HG03432 (cell line): ENCODE results near the gene LMTK3.
"Not testable (repeated sequence)": the region's sequence is repeated elsewhere in the genome, so short reads cannot be mapped to it uniquely, and the experiment has no call there.

Experiments
- ATAC-seq: cut with Tn5 transposase; IDR thresholded peaks from one replicate; pipeline ENCODE4 v1.9.1; 2021; ENCODE audit warnings: mild to moderate bottlenecking, moderate library complexity; ENCODE audit not compliant: unreplicated experiment

Gene LMTK3

GRCh38 chr19:48539503-48540096 lies 28.0 kb upstream of the LMTK3 start:
- no peak for ATAC-seq

DNA sequence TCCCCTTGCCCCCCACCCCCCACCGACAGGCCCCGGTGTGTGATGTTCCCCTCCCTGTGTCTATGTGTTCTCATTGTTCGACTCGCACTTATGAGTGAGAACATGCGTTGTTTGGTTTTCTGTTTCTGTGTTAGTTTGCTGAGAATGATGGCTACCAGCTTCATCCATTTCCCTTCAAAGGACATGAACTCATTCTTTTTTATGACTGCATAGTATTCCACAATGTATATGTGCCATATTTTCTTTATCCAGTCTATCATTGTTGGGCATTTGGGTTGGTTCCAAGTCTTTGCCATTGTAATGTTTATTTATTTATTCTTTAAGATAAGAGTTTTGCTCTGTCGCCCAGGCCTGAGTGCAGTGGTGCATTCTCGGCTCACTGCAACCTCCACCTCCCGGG lies 26.4 kb upstream of the LMTK3 start:
- ATAC-seq = not testable (repeated sequence)

DNA sequence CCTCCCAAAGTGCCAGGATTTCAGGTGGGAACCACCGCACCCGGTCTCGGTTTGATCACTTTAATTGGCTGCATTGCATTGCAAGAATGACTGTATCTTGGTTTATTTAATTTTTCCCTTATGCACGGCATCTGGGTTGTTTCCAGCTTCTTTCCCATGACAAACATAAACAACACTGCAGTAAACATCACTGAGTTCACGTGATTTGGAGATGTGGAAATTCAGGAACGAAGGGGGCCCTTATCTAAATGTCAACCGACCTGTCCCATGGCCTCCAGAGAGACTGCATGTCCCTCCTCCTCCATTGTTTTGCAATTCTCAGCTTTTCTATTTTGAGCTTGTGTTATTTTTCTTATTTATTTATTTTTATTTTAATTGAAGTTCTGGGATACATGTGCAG lies 25.9 kb upstream of the LMTK3 start:
- ATAC-seq = no peak

DNA sequence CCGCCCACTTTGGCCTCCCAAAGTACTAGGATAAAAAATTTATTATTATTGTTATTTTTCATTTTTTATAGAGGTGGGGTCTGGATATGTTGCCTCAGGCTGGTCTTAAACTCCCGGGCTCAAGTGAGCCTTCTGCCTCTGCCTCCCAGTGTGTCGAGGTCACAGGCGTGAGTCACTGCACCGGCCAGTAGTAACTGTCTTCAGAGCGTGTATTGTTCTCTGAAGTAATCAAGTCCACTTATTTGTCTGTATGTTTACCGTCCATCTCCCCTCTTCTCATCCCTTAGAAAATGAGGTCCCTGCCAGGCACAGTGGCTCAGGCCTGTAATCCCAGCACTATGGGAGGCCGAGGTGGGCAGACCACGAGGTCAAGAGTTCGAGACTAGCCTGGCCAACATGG lies 22.1 kb upstream of the LMTK3 start:
- no peak for ATAC-seq

DNA sequence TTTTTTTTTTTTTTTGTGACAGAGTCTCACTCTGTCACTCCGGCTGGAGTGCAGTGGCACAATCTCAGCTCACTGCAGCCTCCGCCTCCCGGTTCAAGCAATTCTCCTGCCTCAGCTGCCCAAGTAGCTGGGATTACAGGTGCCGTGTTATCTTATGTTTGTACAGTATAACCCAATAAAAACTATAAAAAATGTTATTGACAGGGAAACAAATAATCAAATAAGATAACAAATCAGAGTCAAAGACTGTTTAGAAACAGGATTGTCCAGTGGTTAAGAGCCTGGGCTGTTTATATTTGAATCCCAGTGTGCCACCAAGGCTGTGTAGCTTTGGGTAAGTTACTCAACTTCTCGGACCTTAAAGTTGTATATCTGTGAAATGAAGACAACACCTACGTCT lies 19.1 kb upstream of the LMTK3 start:
- ATAC-seq = no peak

- ATAC-seq = no peak
These were observed 18.6 kb upstream of the LMTK3 start for GRCh38 chr19:48530066-48530720.

DNA sequence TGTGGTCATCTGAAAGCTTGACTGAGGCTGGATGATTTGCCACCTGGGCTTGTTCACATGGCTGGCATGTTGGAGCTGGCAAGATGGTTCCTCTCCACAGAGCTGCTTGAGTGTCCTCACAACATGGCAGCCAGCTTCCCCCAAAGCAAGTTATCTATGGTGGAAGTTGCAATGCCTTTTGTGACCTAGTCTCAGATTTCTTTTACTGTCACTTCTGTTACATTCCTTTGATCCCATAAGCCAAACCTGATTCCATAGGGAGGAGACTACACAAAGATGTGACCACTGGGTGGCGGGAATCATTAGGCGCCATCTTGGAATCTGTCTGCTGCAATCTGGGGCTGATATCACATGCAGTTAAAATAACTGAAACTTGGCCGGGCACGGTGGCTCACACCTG lies 17.5 kb upstream of the LMTK3 start:
- no peak for ATAC-seq

DNA sequence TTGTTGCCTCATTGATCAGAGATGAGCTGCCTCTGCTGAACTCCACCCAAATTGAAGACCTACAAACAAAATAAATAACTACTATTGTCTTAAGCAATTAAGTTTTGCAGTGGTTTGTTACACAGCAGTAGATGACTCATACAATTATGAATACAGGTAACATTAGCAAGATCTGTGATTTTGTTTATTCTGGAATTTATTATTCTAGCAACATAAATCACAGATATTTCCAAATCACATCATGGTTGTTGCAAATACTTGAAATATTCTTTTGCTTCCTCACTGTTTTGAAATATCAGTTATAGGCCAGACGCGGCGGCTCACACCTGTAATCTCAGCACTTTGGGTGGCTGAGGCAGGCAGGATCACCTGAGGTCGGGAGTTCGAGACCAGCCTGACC lies 13.1 kb upstream of the LMTK3 start:
- ATAC-seq = no peak

DNA sequence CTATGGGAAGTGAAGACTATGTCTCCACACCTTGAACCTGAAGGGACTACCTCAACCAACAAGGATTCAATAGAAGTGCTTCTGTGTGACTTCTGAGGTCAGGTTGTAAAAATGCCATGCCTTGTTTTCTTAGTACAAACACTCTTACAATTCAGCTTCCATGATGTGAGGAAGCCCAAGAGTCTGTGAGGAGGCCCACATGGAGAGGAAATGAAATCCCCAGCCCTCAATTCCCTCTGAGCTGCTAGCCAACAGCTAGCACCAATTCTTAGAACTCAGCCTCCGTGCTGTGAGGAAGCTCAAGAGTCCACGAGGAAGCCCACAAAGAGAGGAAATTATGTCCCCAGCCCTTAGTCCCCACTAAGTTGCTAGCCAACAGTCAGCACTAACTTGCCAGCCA lies 12.6 kb upstream of the LMTK3 start:
- no peak for ATAC-seq

- no peak for ATAC-seq
These were observed 8.5 kb upstream of the LMTK3 start for GRCh38 chr19:48520134-48520533.

GRCh38 chr19:48519426-48519825 lies 7.8 kb upstream of the LMTK3 start:
- ATAC-seq = not testable (repeated sequence)

DNA sequence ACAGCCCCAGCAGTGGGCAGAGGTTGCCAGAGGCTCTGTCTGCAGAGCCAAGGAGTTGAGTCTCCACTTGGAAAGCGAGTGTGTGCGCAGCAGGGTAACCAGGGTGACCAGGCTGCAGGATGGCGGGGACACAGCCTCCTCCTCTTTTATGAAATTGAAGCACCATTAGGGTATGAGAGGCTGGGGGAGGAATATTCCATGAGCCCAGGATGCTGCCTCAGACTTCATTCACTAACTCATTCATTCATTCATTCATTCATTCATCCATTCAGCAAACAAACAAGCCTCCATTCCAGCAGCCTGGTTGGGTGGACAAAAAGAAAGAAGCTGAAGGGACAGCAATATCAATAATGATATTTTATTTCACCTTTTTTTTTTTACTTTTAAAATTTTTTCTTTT lies 6.6 kb upstream of the LMTK3 start:
- ATAC-seq = no peak

GRCh38 chr19:48516536-48516935 lies 4.9 kb upstream of the LMTK3 start:
- ATAC-seq = no peak

DNA sequence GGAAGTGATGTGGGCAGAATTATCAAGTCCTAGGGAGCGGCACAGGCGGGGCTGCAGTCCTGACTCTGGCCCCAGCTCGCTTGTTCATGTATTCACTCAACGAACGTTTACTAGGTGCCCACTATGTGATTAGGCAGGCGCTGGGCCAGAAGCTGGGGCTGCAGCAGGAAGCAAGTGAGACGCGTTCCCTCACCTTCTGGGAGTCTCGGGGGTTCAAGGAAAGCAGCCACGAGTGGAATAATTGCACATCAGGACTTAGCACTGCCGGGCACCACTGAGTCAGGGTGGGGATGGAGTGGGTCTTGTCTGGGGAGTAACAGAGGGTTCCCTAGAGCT lies 2.5 kb upstream of the LMTK3 start:
- ATAC-seq = no peak

GRCh38 chr19:48513289-48514122 lies 1.9 kb upstream of the LMTK3 start:
- ATAC-seq = no peak

- no peak for ATAC-seq
These were observed 1.1 kb upstream of the LMTK3 start for GRCh38 chr19:48512504-48513288.

DNA sequence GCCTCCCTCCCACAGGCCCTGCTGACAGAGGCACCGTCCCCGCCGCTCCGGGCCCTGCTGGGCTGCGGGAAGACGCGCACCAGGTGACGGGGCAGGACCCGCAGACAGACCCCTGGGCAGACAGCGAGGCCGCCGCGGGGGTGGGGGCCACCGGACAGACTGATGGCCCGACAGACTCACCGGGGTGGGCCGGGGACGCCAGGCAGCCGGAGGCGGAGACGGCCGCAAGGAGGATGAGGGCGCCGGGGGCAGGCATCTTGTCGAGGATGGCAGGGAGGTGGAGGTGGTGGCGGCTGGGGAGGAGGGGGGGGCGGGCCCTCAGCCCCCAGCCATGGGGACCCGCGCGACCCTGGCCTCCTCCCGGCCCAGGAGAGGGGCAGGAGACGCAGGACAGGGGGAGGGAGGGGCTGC lies 309 bp downstream of the LMTK3 start:
- no peak for ATAC-seq

DNA sequence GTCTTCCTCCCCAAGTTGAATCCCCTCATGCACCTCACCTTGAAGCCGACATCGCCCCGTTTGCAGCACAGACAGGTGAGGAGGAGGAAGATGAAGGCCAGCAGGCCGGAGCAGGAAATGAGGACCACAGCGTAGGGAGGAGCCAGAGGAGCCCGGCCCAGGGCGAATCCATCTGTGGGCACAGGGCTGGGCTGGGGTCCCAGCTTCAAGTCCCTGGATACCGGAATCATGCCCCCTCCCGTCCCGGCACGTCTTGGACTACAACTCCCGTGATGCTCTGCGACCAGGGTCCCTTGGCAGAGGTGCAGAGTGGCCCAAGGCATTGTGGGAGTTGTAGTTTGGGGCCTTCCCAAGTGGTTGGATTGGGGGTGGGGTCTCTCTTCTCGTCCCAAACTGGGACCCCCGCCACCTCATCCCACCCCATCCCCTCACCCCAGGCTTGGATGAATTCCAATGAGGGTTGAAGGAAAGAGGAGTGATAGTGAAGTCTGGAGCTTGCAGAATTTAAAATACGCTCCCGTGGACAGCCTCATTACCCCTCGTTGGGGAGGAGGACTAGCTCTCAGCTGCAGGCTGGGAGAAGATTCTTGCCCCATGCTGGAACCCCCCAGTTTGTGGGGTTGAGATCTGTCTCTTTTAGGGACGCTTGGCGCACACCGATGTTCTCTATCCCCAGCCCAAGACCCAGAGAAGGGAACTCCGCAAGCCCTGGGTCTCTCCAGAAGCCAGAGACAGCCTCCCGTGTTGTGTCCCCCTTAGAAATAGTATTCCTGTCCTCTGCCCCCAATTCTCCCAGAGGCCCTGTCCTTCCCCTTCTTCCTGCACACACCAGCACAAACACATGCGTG lies 990 bp downstream of the LMTK3 start:
- ATAC-seq = no peak

DNA sequence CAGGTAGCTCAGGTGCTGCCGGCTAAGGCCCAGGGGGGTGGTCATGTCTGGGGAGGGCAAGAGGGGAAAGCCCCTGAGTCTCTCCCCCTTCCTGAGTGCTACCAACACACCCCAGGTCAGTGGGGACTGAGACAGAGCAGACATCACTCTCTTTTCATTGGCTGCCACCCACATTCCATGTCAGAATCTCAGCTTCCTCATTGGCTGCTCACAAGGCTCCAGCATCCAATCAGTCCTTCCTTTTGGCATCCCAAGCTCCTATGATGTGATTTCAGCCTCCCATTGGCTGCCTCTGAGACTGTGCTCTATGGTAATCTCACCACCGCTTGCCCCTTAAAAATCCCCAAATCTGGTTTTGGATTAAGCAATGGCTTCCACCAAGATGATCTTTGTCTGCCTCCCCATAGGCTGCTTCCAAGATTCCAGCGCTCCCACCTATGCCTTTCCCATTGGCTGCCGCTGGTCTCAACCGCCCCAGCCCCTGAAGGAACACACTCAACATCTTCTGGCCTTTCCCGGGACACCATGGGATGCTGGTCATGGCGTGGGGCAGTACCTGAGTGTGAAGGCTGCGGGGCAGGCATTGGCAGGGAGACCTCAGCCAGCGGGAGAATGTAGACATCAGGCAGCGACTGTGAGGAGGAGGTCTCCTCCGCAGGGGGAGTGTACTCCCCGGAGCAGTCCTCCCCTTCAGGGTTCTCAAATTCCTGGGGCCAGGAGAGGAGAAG lies 2.0 kb downstream of the LMTK3 start:
- ATAC-seq = no peak
